ENCODE data around the gene TMEM8B.

- TF ChIP-seq CTCF (conservative IDR thresholded peaks at IDR 0.05; ENCODE audit: low read depth, low read length): peak; percentile 47
- no peak for TF ChIP-seq EZH2 (IDR thresholded peaks at IDR 0.05; ENCODE audit: low read length, unreplicated experiment)
Observed at GRCh38 chr9:35813434-35814105, 15.5 kb upstream of the TMEM8B start.

Measured in PC-3 (cell line).